K562 (cell line): Measurements from ENCODE around the gene ACSS2. TPM values are rescaled to one million over a fixed set of nuclear protein-coding genes. Genes with fewer than 3 reads are reported as not detected.

Experiments used
- ATAC-seq: fragments of 200-7000 bp; cut with Tn5 transposase; 3 replicates; pipeline ENCODE4 v1.9.1; 2020; ENCODE audit warnings: moderate library complexity
- BruUV-seq: library from RNA; stranded (reverse); fragments of 400-500 nt; replicated peaks from 2 replicates; lab custom pipeline; 2021; lab: Mats Ljungman, UMichigan
- CTCF ChIA-PET: fragments of 300-600 bp; formaldehyde crosslinking; extraction: SDS; loops from one replicate; lab custom pipeline; 2021; ENCODE audit warnings: low intra/inter-chr PET ratio; lab: Yijun Ruan, JAX
- POLR2A ChIA-PET: fragments of 300-600, 350-650 bp; sonication (Branson Sonifier 250); formaldehyde crosslinking; extraction: SDS; loops from one replicate; lab custom pipeline; 2021; ENCODE audit warnings: antibody characterized with exemption, inconsistent platforms; lab: Yijun Ruan, JAX
- DNase-seq, 4 experiments: peaks; one replicate each; pipeline versions ENCODE4 v3.0.0 to v3.0.0-alpha.2; 2011 to 2018; ENCODE audit warnings: low spot score in 3 of 4, mixed read lengths in 3 of 4; ENCODE audit errors: extremely low read depth in 1 of 4
- FAIRE-seq: peaks from 2 replicates; lab custom pipeline; 2011; peaks lifted over from hg19 to GRCh38; lab: Jason Lieb, UNC
- H2AFZ ChIP-seq: 2 replicates; pipeline ENCODE4 v1.6.0; 2011; ENCODE audit warnings: low read depth, low read length, control low read depth, inconsistent platforms
- H3K27ac ChIP-seq: fragments of 200-600 bp; 3 replicates; pipeline ENCODE4 v1.8.0; 2011; ENCODE audit warnings: low read depth, mild to moderate bottlenecking, control low read depth, inconsistent platforms, low read length, moderate library complexity, mixed read lengths; ENCODE audit errors: extremely low read depth
- H3K27me3 ChIP-seq, 2 experiments: fragments of 300-600 bp in 1 of 2; 2 replicates in 1 of 2; 3 replicates in 1 of 2; pipeline versions ENCODE4 v1.6.0 to v1.8.0; 2011; ENCODE audit warnings: inconsistent platforms in 2 of 2, low read length in 2 of 2, mild to moderate bottlenecking in 1 of 2, mixed read lengths in 1 of 2, moderate library complexity in 1 of 2; ENCODE audit not compliant: control insufficient read depth in 2 of 2, insufficient read depth in 2 of 2
- H3K36me3 ChIP-seq: fragments of 300-600 bp; 3 replicates; pipeline ENCODE4 v1.8.0; 2011; ENCODE audit warnings: mild to moderate bottlenecking, low read length, inconsistent platforms; ENCODE audit not compliant: control insufficient read depth, insufficient read depth
- H3K4me1 ChIP-seq, 2 experiments: fragments of 200-600 bp in 1 of 2; replicated peaks in 1 of 2; 2 replicates in 1 of 2; 3 replicates in 1 of 2; pipeline versions ENCODE4 v1.5.1 to v1.8.0; 2011; ENCODE audit warnings: inconsistent platforms in 2 of 2, low read length in 2 of 2, mild to moderate bottlenecking in 1 of 2, mixed read lengths in 1 of 2, moderate library complexity in 1 of 2; ENCODE audit not compliant: control insufficient read depth in 2 of 2, insufficient read depth in 2 of 2
- H3K4me2 ChIP-seq: 2 replicates; pipeline ENCODE4 v1.6.1; 2011; ENCODE audit warnings: low read length, control low read depth, inconsistent platforms, mixed read lengths; ENCODE audit not compliant: insufficient read depth
- H3K4me3 ChIP-seq: fragments of 200-600 bp; sonication (generic), shearing (Covaris generic); 2 replicates; pipeline ENCODE4 v1.5.1; 2016; ENCODE audit warnings: control low read depth, inconsistent platforms
- H3K79me2 ChIP-seq: fragments of 200-600 bp; 3 replicates; pipeline ENCODE4 v1.8.0; 2011; ENCODE audit warnings: low read length, inconsistent platforms; ENCODE audit not compliant: control insufficient read depth, insufficient read depth
- H3K9ac ChIP-seq, 2 experiments: 2 replicates each; pipeline versions ENCODE4 v1.6.0 to v1.6.1; 2011; ENCODE audit warnings: low read depth in 2 of 2, low read length in 2 of 2, control low read depth in 1 of 2, inconsistent platforms in 1 of 2, mild to moderate bottlenecking in 1 of 2, mixed read lengths in 1 of 2; ENCODE audit not compliant: insufficient read depth in 1 of 2
- H3K9me1 ChIP-seq: one replicate; pipeline ENCODE4 v1.6.0; 2011; ENCODE audit warnings: inconsistent platforms, mild to moderate bottlenecking, low read length, moderate library complexity; ENCODE audit not compliant: control insufficient read depth, insufficient read depth
- H3K9me3 ChIP-seq: replicated peaks from 2 replicates; pipeline ENCODE4 v1.5.1; 2011; ENCODE audit warnings: low read depth, low read length, inconsistent platforms; ENCODE audit not compliant: control insufficient read depth, insufficient read depth
- H4K20me1 ChIP-seq: replicated peaks from 2 replicates; pipeline ENCODE4 v1.6.1; 2011; ENCODE audit warnings: low read length, inconsistent platforms, mixed read lengths; ENCODE audit not compliant: control insufficient read depth, insufficient read depth
- CCNT2 ChIP-seq: IDR thresholded peaks from 2 replicates; pipeline ENCODE4 v1.6.1; 2011; ENCODE audit warnings: borderline replicate concordance, low read depth, mild to moderate bottlenecking, moderate library complexity, mixed read lengths, low read length; ENCODE audit not compliant: insufficient read length; ENCODE audit errors: extremely low read depth
- CSDE1 ChIP-seq, 2 experiments: fragments of 450-650 bp; IDR thresholded peaks; 2 replicates each; pipeline ENCODE4 v1.6.1; 2016; ENCODE audit warnings: mild to moderate bottlenecking in 1 of 2
- JUN ChIP-seq, 2 experiments: sonication (generic) in 1 of 2; formaldehyde crosslinking in 1 of 2; IDR thresholded peaks; 2 replicates each; pipeline versions ENCODE4 v1.6.1 to v1.8.0; 2012 to 2022; ENCODE audit warnings: borderline replicate concordance in 2 of 2, mild to moderate bottlenecking in 2 of 2, improper control_type of control experiment in 1 of 2, low read depth in 1 of 2, low read length in 1 of 2, missing genetic modification reagents in 1 of 2
- MCM5 ChIP-seq: fragments of 450-650 bp; IDR thresholded peaks from 2 replicates; pipeline ENCODE4 v1.6.1; 2016; ENCODE audit warnings: low read depth
- MIER1 ChIP-seq: fragments of 450-650 bp; IDR thresholded peaks from 2 replicates; pipeline ENCODE4 v1.6.1; 2016; ENCODE audit warnings: antibody characterized with exemption, mild to moderate bottlenecking, low read depth
- SAP30 ChIP-seq: fragments of 200-600 bp; sonication (generic); IDR thresholded peaks from 2 replicates; pipeline ENCODE4 v1.6.1; 2012; ENCODE audit warnings: borderline replicate concordance, low read depth, mild to moderate bottlenecking, moderate library complexity, low read length, control low read depth, inconsistent platforms; ENCODE audit not compliant: insufficient read depth, poor library complexity, severe bottlenecking
- SIN3B ChIP-seq: fragments of 450-650 bp; IDR thresholded peaks from 2 replicates; pipeline ENCODE4 v1.6.1; 2017; ENCODE audit warnings: low read depth, mild to moderate bottlenecking, moderate library complexity
- SMAD4 ChIP-seq: fragments of 250-450 bp; sonication (Bioruptor Pico); conservative IDR thresholded peaks from 2 replicates; pipeline ENCODE4 v1.8.0; 2021; ENCODE audit warnings: inconsistent platforms, mild to moderate bottlenecking, moderate library complexity
- ZNF121 ChIP-seq: sonication (generic); formaldehyde crosslinking; conservative IDR thresholded peaks from 2 replicates; pipeline ENCODE4 v1.8.0; 2022; ENCODE audit warnings: missing genetic modification reagents
- ZNF146 ChIP-seq: IDR thresholded peaks from one replicate; pipeline ENCODE4 v1.6.1; 2018; ENCODE audit warnings: missing compliant biosample characterization; ENCODE audit not compliant: unreplicated experiment
- ZNF311 ChIP-seq: fragments of 250-450 bp; sonication (Bioruptor Pico); IDR thresholded peaks from 2 replicates; pipeline ENCODE4 v1.4.0; 2020; ENCODE audit warnings: mild to moderate bottlenecking, moderate library complexity
- ZNF436 ChIP-seq: fragments of 250-450, 450-650 bp; sonication (Bioruptor Pico); formaldehyde crosslinking; IDR thresholded peaks from 2 replicates; pipeline ENCODE4 v1.7.0; 2020; ENCODE audit warnings: mild to moderate bottlenecking
- WGBS: fragments of 100-300 bp; shearing (Covaris generic); methylation state at CpG from one replicate; pipeline ENCODE4 v1.1.6; 2016; ENCODE audit warnings: low coverage, mixed read lengths; ENCODE audit not compliant: insufficient coverage; ENCODE audit errors: missing lambda C conversion rate; 5-methylcytosine and 5-hydroxymethylcytosine counted together
- in situ Hi-C: fragments of 300-500 bp; cut with MboI; formaldehyde crosslinking; loops from 4 replicates; pipeline ENCODE4 v1.15.0; 2018; ENCODE audit warnings: inconsistent platforms, mixed read lengths
- intact Hi-C: fragments of 100-400 bp; cut with micrococcal nuclease; formaldehyde crosslinking; loops from 2 replicates; pipeline ENCODE4 v1.14.2; 2022
- polyA plus RNA-seq, 8 experiments: library from polyadenylated mRNA; depleted of rRNA in 4 of 8; stranded (reverse) in 5 of 8; unstranded in 3 of 8; fragments of >200 nt; fragmentation: Nextera tagmentation in 2 of 8; fragmentation: Illumina TruSeq in 1 of 8; extraction: Ambion mirVana in 2 of 8; extraction: Trizol in 1 of 8; gene quantifications; 2 replicates each; pipeline versions ENCODE4 v1.2.1 to v1.2.3, GENCODE V29; 2011 to 2014; ENCODE audit warnings: inconsistent platforms in 1 of 8, missing spikeins in 1 of 8
- total RNA-seq, 7 experiments: library from RNA; depleted of rRNA in 6 of 7; stranded (reverse); fragments of >200 nt in 6 of 7; fragmentation: Illumina TruSeq in 2 of 7; extraction: Trizol in 2 of 7; gene quantifications; 2 replicates each; pipeline versions ENCODE4 v1.2.1 to v1.2.3, GENCODE V29; 2011 to 2021; ENCODE audit warnings: low replicate concordance in 1 of 7
- TF ChIP-seq, protein P1 (sequence below), 2 experiments: fragments of 250-450 bp in 1 of 2; fragments of 450-650 bp in 1 of 2; sonication (Bioruptor Pico) in 1 of 2; IDR thresholded peaks; 2 replicates each; pipeline versions ENCODE4 v1.6.1 to v1.8.0; 2016 to 2021; ENCODE audit warnings: mild to moderate bottlenecking in 2 of 2, moderate library complexity in 2 of 2, missing compliant biosample characterization in 1 of 2, missing genetic modification characterization in 1 of 2
- TF ChIP-seq, protein P2 (sequence below): sonication (generic); formaldehyde crosslinking; IDR thresholded peaks from 2 replicates; pipeline ENCODE4 v1.8.1; 2023; ENCODE audit warnings: mild to moderate bottlenecking, missing genetic modification reagents, moderate library complexity
- TF ChIP-seq, protein P3 (sequence below): fragments of 250-450 bp; sonication (Bioruptor Pico); IDR thresholded peaks from 2 replicates; pipeline ENCODE4 v1.9.0; 2021; ENCODE audit warnings: mild to moderate bottlenecking

The ACSS2 gene
- total and polyA plus RNA-seq, 9 of the 15 experiments (the other 6 are each of a cell fraction or from before 2014, with no cell fraction given), result 21.9 to 246 (median 66.2) TPM

DNA sequence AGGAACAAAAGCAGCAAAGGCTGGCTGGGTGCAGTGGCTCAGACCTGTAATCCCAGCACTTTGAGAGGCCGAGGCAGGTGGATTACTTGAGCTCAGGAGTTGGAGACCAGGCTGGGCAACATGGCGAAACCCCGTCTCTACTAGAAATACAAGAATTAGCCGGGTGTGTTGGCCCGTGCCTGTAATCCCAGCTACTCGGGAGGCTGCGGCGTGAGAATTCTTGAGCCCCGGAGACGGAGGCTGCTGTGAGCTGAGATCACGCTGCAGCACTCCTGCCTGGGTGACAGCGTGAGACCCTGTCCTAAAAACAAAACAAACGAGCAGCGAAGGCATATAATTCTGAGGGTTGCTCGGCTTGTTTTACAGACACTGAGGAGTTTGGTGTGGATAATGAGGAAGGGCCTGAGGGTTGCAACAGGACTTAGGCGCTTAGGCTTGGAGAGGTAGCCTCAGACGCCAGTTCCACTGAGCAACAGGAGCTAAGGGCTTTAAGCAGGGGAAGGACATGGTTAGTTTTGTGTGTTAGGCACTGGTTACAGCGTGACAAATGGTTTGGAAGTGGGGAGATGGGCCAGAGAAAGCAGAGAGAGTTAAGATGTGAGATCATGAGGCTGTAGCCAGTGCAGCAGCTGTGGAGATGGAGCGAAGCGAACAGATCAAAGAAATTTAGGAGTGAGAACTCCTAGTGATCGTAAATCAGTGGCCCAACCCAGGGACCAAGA, 80.5 kb downstream of the ACSS2 start (continued):
- TF ChIP-seq JUN (IDR thresholded peaks at IDR 0.05; ENCODE audit: borderline replicate concordance, low read depth, low read length) (no peak), JUN (CRISPR knock-in tag; IDR thresholded peaks at IDR 0.05; ENCODE audit: borderline replicate concordance) (no peak), ZNF311 (CRISPR knock-in tag) (no peak), ZNF146 (CRISPR knock-in tag) (no peak), SMAD4 (CRISPR knock-in tag) (no peak), MIER1 (no peak), CCNT2 (no peak)
- TF ChIP-seq, protein P1, sequence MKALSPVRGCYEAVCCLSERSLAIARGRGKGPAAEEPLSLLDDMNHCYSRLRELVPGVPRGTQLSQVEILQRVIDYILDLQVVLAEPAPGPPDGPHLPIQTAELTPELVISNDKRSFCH (CRISPR knock-in tag; IDR thresholded peaks at IDR 0.05), result no peak
- TF ChIP-seq, protein P1 (tag; IDR thresholded peaks at IDR 0.05), result no peak

DNA sequence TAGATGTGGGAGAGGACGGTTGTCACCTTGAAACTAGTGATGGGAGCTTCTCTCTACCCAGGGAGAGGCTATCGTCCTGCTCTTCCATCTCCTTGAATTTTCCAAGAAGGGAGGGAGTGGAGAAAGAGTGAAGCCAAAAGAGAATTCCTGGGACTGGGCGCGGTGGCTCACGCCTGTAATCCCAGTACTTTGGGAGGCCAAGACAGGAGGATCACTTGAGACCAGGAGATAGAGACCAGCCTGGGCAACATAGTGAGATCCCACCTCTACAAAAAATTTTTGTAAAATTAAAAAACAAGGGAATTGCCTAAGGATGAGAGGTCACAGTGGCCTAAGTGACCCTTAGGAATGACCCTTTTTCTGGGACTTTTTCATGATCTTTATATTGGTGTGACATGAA, 88.1 kb downstream of the ACSS2 start:
- Histone ChIP-seq H3K9ac (no peak overlapping the region), H3K79me2 (no peaks in the 10 kb centered on the region), H3K4me2 (no peak overlapping the region), H3K36me3 (no peaks in the 10 kb centered on the region), H2AFZ (no peak overlapping the region), H4K20me1 (no peaks in the 10 kb centered on the region), H3K27ac (no peak overlapping the region), H3K4me1 (peaks cover 12 to 17% of the 10 kb centered on the region in 2 experiments; a peak in 3 of 5 replicates), H3K4me3 (no peak overlapping the region), H3K9me1 (no peaks in the 10 kb centered on the region), H3K9me3 (no peaks in the 10 kb centered on the region), H3K27me3 (no peaks in the 10 kb centered on the region)
- no peak for FAIRE-seq
- ATAC-seq, result no peak
- POLR2A ChIA-PET, result no interaction called here
- DNase-seq, result no peak
- TF ChIP-seq SAP30 (no peak), ZNF121 (CRISPR knock-in tag) (peak; percentile 74), CSDE1 (IDR thresholded peaks at IDR 0.05) (no peak), ZNF436 (no peak), SIN3B (no peak), MCM5 (no peak)
- TF ChIP-seq, protein P2, sequence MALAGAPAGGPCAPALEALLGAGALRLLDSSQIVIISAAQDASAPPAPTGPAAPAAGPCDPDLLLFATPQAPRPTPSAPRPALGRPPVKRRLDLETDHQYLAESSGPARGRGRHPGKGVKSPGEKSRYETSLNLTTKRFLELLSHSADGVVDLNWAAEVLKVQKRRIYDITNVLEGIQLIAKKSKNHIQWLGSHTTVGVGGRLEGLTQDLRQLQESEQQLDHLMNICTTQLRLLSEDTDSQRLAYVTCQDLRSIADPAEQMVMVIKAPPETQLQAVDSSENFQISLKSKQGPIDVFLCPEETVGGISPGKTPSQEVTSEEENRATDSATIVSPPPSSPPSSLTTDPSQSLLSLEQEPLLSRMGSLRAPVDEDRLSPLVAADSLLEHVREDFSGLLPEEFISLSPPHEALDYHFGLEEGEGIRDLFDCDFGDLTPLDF (CRISPR knock-in tag), result no peak
- TF ChIP-seq, protein P3, sequence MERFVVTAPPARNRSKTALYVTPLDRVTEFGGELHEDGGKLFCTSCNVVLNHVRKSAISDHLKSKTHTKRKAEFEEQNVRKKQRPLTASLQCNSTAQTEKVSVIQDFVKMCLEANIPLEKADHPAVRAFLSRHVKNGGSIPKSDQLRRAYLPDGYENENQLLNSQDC (CRISPR knock-in tag), result no peak
- BruUV-seq, result no TSS peak
- CTCF ChIA-PET, result no interaction called here
- 46% methylated on average over 3 of the region's 5 CpGs for whole genome bisulfite sequencing
- intact Hi-C loops, result no loop called here
- in situ Hi-C loops, result no loop called here
